K562 (cell line): ENCODE data around the gene SPAG9. TPM values are rescaled to one million over a fixed set of nuclear protein-coding genes. Genes with fewer than 3 reads are reported as not detected.

Source experiments
- ASH1L ChIP-seq: fragments of 450-650 bp; IDR thresholded peaks from 2 replicates; pipeline ENCODE4 v1.6.1; 2018; ENCODE audit warnings: borderline replicate concordance, mild to moderate bottlenecking, low read depth; ENCODE audit not compliant: partially characterized antibody
- CAMTA2 ChIP-seq: fragments of 250-450 bp; sonication (Bioruptor Pico); conservative IDR thresholded peaks from 2 replicates; pipeline ENCODE4 v1.5.1; 2022
- FOSL1 ChIP-seq: fragments of 200-800 bp; sonication (Bioruptor generic); conservative IDR thresholded peaks from 2 replicates; pipeline ENCODE4 v1.6.1; 2016; ENCODE audit warnings: missing genetic modification characterization, missing compliant biosample characterization
- NRF1 ChIP-seq, 2 experiments: fragments of 450-650 bp; IDR thresholded peaks in 1 of 2; conservative IDR thresholded peaks in 1 of 2; 2 replicates each; pipeline ENCODE4 v1.6.1; 2014; ENCODE audit warnings: mild to moderate bottlenecking in 2 of 2
- YY1 ChIP-seq, 3 experiments: IDR thresholded peaks; 2 replicates each; pipeline ENCODE4 v1.6.1; 2011; ENCODE audit warnings: low read length in 2 of 3, mild to moderate bottlenecking in 2 of 3, moderate library complexity in 2 of 3, borderline replicate concordance in 1 of 3, control low read depth in 1 of 3, low read depth in 1 of 3; ENCODE audit not compliant: insufficient read depth in 3 of 3, insufficient replicate concordance in 2 of 3, control insufficient read depth in 1 of 3, insufficient read length in 1 of 3; ENCODE audit errors: extremely low read depth in 1 of 3
- ZFX ChIP-seq: sonication (generic); formaldehyde crosslinking; IDR thresholded peaks from 2 replicates; pipeline ENCODE4 v1.8.0; 2022; ENCODE audit warnings: mild to moderate bottlenecking, missing genetic modification reagents, moderate library complexity
- ZNF263 ChIP-seq: sonication (generic); formaldehyde crosslinking; IDR thresholded peaks from 2 replicates; pipeline ENCODE4 v1.8.0; 2022; ENCODE audit warnings: mild to moderate bottlenecking, missing genetic modification reagents, borderline replicate concordance
- ZNF395 ChIP-seq: fragments of 200-800 bp; sonication (Bioruptor generic); IDR thresholded peaks from 2 replicates; pipeline ENCODE4 v1.6.1; 2017; ENCODE audit warnings: missing genetic modification characterization, missing compliant biosample characterization
- ZNF583 ChIP-seq: fragments of 250-450 bp; sonication (Bioruptor Pico); IDR thresholded peaks from 2 replicates; pipeline ENCODE4 v1.4.0; 2020
- ZNF785 ChIP-seq: fragments of 250-450 bp; sonication (Bioruptor Pico); IDR thresholded peaks from 2 replicates; pipeline ENCODE4 v1.4.0; 2020; ENCODE audit warnings: mild to moderate bottlenecking
- polyA plus RNA-seq, 8 experiments: library from polyadenylated mRNA; depleted of rRNA in 4 of 8; stranded (reverse) in 5 of 8; unstranded in 3 of 8; fragments of >200 nt; fragmentation: Nextera tagmentation in 2 of 8; fragmentation: Illumina TruSeq in 1 of 8; extraction: Ambion mirVana in 2 of 8; extraction: Trizol in 1 of 8; gene quantifications; 2 replicates each; pipeline versions ENCODE4 v1.2.1 to v1.2.3, GENCODE V29; 2011 to 2014; ENCODE audit warnings: inconsistent platforms in 1 of 8, missing spikeins in 1 of 8
- total RNA-seq, 7 experiments: library from RNA; depleted of rRNA in 6 of 7; stranded (reverse); fragments of >200 nt in 6 of 7; fragmentation: Illumina TruSeq in 2 of 7; extraction: Trizol in 2 of 7; gene quantifications; 2 replicates each; pipeline versions ENCODE4 v1.2.1 to v1.2.3, GENCODE V29; 2011 to 2021; ENCODE audit warnings: low replicate concordance in 1 of 7
- TF ChIP-seq, protein P1 (sequence below): fragments of 450-650 bp; IDR thresholded peaks from 2 replicates; pipeline ENCODE4 v1.6.1; 2016; ENCODE audit warnings: mild to moderate bottlenecking, moderate library complexity
- TF ChIP-seq, protein P2 (sequence below): sonication (generic); formaldehyde crosslinking; IDR thresholded peaks from 2 replicates; pipeline ENCODE4 v1.8.1; 2023; ENCODE audit warnings: mild to moderate bottlenecking, missing genetic modification reagents, moderate library complexity

The SPAG9 gene
- total and polyA plus RNA-seq, 9 of the 15 experiments (the other 6 are each of a cell fraction or from before 2014, with no cell fraction given) = 12.2 to 99.2 (median 58.2) TPM

GRCh38 chr17:50935221-50935995 is 185.3 kb downstream of the SPAG9 start (continued):
- TF ChIP-seq, protein P1, sequence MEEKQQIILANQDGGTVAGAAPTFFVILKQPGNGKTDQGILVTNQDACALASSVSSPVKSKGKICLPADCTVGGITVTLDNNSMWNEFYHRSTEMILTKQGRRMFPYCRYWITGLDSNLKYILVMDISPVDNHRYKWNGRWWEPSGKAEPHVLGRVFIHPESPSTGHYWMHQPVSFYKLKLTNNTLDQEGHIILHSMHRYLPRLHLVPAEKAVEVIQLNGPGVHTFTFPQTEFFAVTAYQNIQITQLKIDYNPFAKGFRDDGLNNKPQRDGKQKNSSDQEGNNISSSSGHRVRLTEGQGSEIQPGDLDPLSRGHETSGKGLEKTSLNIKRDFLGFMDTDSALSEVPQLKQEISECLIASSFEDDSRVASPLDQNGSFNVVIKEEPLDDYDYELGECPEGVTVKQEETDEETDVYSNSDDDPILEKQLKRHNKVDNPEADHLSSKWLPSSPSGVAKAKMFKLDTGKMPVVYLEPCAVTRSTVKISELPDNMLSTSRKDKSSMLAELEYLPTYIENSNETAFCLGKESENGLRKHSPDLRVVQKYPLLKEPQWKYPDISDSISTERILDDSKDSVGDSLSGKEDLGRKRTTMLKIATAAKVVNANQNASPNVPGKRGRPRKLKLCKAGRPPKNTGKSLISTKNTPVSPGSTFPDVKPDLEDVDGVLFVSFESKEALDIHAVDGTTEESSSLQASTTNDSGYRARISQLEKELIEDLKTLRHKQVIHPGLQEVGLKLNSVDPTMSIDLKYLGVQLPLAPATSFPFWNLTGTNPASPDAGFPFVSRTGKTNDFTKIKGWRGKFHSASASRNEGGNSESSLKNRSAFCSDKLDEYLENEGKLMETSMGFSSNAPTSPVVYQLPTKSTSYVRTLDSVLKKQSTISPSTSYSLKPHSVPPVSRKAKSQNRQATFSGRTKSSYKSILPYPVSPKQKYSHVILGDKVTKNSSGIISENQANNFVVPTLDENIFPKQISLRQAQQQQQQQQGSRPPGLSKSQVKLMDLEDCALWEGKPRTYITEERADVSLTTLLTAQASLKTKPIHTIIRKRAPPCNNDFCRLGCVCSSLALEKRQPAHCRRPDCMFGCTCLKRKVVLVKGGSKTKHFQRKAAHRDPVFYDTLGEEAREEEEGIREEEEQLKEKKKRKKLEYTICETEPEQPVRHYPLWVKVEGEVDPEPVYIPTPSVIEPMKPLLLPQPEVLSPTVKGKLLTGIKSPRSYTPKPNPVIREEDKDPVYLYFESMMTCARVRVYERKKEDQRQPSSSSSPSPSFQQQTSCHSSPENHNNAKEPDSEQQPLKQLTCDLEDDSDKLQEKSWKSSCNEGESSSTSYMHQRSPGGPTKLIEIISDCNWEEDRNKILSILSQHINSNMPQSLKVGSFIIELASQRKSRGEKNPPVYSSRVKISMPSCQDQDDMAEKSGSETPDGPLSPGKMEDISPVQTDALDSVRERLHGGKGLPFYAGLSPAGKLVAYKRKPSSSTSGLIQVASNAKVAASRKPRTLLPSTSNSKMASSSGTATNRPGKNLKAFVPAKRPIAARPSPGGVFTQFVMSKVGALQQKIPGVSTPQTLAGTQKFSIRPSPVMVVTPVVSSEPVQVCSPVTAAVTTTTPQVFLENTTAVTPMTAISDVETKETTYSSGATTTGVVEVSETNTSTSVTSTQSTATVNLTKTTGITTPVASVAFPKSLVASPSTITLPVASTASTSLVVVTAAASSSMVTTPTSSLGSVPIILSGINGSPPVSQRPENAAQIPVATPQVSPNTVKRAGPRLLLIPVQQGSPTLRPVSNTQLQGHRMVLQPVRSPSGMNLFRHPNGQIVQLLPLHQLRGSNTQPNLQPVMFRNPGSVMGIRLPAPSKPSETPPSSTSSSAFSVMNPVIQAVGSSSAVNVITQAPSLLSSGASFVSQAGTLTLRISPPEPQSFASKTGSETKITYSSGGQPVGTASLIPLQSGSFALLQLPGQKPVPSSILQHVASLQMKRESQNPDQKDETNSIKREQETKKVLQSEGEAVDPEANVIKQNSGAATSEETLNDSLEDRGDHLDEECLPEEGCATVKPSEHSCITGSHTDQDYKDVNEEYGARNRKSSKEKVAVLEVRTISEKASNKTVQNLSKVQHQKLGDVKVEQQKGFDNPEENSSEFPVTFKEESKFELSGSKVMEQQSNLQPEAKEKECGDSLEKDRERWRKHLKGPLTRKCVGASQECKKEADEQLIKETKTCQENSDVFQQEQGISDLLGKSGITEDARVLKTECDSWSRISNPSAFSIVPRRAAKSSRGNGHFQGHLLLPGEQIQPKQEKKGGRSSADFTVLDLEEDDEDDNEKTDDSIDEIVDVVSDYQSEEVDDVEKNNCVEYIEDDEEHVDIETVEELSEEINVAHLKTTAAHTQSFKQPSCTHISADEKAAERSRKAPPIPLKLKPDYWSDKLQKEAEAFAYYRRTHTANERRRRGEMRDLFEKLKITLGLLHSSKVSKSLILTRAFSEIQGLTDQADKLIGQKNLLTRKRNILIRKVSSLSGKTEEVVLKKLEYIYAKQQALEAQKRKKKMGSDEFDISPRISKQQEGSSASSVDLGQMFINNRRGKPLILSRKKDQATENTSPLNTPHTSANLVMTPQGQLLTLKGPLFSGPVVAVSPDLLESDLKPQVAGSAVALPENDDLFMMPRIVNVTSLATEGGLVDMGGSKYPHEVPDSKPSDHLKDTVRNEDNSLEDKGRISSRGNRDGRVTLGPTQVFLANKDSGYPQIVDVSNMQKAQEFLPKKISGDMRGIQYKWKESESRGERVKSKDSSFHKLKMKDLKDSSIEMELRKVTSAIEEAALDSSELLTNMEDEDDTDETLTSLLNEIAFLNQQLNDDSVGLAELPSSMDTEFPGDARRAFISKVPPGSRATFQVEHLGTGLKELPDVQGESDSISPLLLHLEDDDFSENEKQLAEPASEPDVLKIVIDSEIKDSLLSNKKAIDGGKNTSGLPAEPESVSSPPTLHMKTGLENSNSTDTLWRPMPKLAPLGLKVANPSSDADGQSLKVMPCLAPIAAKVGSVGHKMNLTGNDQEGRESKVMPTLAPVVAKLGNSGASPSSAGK = 0 out of 2 replicates have a peak, but pooled peaks have one; percentile 45
- TF ChIP-seq ZNF583 (CRISPR knock-in tag) (no peak), ZNF785 (CRISPR knock-in tag) (no peak), YY1 (IDR thresholded peaks at IDR 0.05; ENCODE audit: borderline replicate concordance in 1 of 3, control insufficient read depth in 1 of 3, extremely low read depth in 1 of 3, insufficient read depth in 3 of 3, insufficient read length in 1 of 3, insufficient replicate concordance in 2 of 3, low read depth in 1 of 3, low read length in 2 of 3) (no peak), ZFX (0 out of 2 replicates have a peak, but pooled peaks have one; percentile 28), ASH1L (no peak), FOSL1 (tag) (no peak), ZNF263 (no peak), CAMTA2 (no peak), NRF1 (conservative IDR thresholded peaks at IDR 0.05 in 1 of 2, IDR thresholded peaks at IDR 0.05 in 1 of 2) (no peak), ZNF395 (CRISPR knock-in tag) (no peak)
- TF ChIP-seq, protein P2, sequence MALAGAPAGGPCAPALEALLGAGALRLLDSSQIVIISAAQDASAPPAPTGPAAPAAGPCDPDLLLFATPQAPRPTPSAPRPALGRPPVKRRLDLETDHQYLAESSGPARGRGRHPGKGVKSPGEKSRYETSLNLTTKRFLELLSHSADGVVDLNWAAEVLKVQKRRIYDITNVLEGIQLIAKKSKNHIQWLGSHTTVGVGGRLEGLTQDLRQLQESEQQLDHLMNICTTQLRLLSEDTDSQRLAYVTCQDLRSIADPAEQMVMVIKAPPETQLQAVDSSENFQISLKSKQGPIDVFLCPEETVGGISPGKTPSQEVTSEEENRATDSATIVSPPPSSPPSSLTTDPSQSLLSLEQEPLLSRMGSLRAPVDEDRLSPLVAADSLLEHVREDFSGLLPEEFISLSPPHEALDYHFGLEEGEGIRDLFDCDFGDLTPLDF = no peak
